K562 (cell line): ENCODE data around the gene CPLX3. TPM values are rescaled to one million over a fixed set of nuclear protein-coding genes. Genes with fewer than 3 reads are reported as not detected.
A peak's percentile ranks its signal among the peaks of the same experiment; 100 is the strongest.

Source experiments
- BRD9 ChIP-seq: fragments of 450-650 bp; IDR thresholded peaks from 2 replicates; pipeline ENCODE4 v1.6.1; 2018; ENCODE audit warnings: low read depth; ENCODE audit not compliant: partially characterized antibody
- CBFA2T3 ChIP-seq: fragments of 450-650 bp; IDR thresholded peaks from 2 replicates; pipeline ENCODE4 v1.6.1; 2017
- CHD2 ChIP-seq: IDR thresholded peaks from 2 replicates; pipeline ENCODE4 v1.6.1; 2011; ENCODE audit warnings: low read depth, low read length
- ESRRB ChIP-seq: fragments of 250-450 bp; sonication (Bioruptor Pico); IDR thresholded peaks from 2 replicates; pipeline ENCODE4 v1.5.0; 2020; ENCODE audit warnings: mild to moderate bottlenecking, moderate library complexity, borderline replicate concordance
- FOS ChIP-seq: IDR thresholded peaks from 3 replicates; pipeline ENCODE4 v1.6.1; 2011; ENCODE audit not compliant: insufficient read length; ENCODE audit errors: extremely low read depth
- HOXB6 ChIP-seq: fragments of 250-450 bp; sonication (Bioruptor Pico); IDR thresholded peaks from 2 replicates; pipeline ENCODE4 v1.5.1; 2022; ENCODE audit warnings: mild to moderate bottlenecking, borderline replicate concordance
- IFI16 ChIP-seq: fragments of 250-450 bp; sonication (Bioruptor Pico); IDR thresholded peaks from 2 replicates; pipeline ENCODE4 v2.1.2; 2022; ENCODE audit warnings: mild to moderate bottlenecking, inconsistent platforms
- ILK ChIP-seq: fragments of 450-650 bp; IDR thresholded peaks from 2 replicates; pipeline ENCODE4 v1.6.1; 2016; ENCODE audit warnings: missing genetic modification characterization, low read depth, mild to moderate bottlenecking, missing compliant biosample characterization, moderate library complexity, borderline replicate concordance
- KDM1A ChIP-seq, 2 experiments: fragments of 450-650 bp; IDR thresholded peaks; 2 replicates each; pipeline ENCODE4 v1.6.1; 2016; ENCODE audit warnings: mild to moderate bottlenecking in 2 of 2
- MAFK ChIP-seq: IDR thresholded peaks from 2 replicates; pipeline ENCODE4 v1.6.1; 2011; ENCODE audit warnings: low read length, improper control_type of control experiment
- MAZ ChIP-seq, 2 experiments: fragments of 450-650 bp in 1 of 2; sonication (generic) in 1 of 2; formaldehyde crosslinking; IDR thresholded peaks in 1 of 2; conservative IDR thresholded peaks in 1 of 2; 2 replicates each; pipeline versions ENCODE4 v1.4.0 to v1.5.0; 2020; ENCODE audit warnings: mild to moderate bottlenecking in 1 of 2, missing genetic modification reagents in 1 of 2
- MED1 ChIP-seq: sonication (generic); formaldehyde crosslinking; IDR thresholded peaks from 2 replicates; pipeline ENCODE4 v1.8.1; 2023; ENCODE audit warnings: missing genetic modification reagents, borderline replicate concordance
- RBM22 ChIP-seq: fragments of 200-400 bp; formaldehyde crosslinking; IDR thresholded peaks from 2 replicates; pipeline ENCODE4 v1.6.1; 2018; ENCODE audit warnings: low read length, low read depth; ENCODE audit not compliant: poor library complexity, severe bottlenecking
- TAF7 ChIP-seq: fragments of 450-650 bp; IDR thresholded peaks from 2 replicates; pipeline ENCODE4 v1.6.1; 2016; ENCODE audit warnings: missing genetic modification characterization, missing compliant biosample characterization
- ZBTB17 ChIP-seq: fragments of 450-650 bp; formaldehyde crosslinking; IDR thresholded peaks from 2 replicates; pipeline ENCODE4 v1.4.0; 2020; ENCODE audit warnings: mild to moderate bottlenecking
- ZNF140 ChIP-seq: fragments of 250-450 bp; sonication (Bioruptor Pico); IDR thresholded peaks from 2 replicates; pipeline ENCODE4 v1.8.0; 2021; ENCODE audit warnings: moderate library complexity, mild to moderate bottlenecking, inconsistent platforms
- ZNF282 ChIP-seq: sonication (generic); formaldehyde crosslinking; IDR thresholded peaks from 2 replicates; pipeline ENCODE4 v1.8.1; 2023; ENCODE audit warnings: missing genetic modification reagents
- ZNF445 ChIP-seq: fragments of 250-450 bp; sonication (Bioruptor Pico); IDR thresholded peaks from 2 replicates; pipeline ENCODE4 v1.4.0; 2020; ENCODE audit warnings: low read depth, mild to moderate bottlenecking, moderate library complexity
- polyA plus RNA-seq, 8 experiments: library from polyadenylated mRNA; depleted of rRNA in 4 of 8; stranded (reverse) in 5 of 8; unstranded in 3 of 8; fragments of >200 nt; fragmentation: Nextera tagmentation in 2 of 8; fragmentation: Illumina TruSeq in 1 of 8; extraction: Ambion mirVana in 2 of 8; extraction: Trizol in 1 of 8; gene quantifications; 2 replicates each; pipeline versions ENCODE4 v1.2.1 to v1.2.3, GENCODE V29; 2011 to 2014; ENCODE audit warnings: inconsistent platforms in 1 of 8, missing spikeins in 1 of 8
- total RNA-seq, 7 experiments: library from RNA; depleted of rRNA in 6 of 7; stranded (reverse); fragments of >200 nt in 6 of 7; fragmentation: Illumina TruSeq in 2 of 7; extraction: Trizol in 2 of 7; gene quantifications; 2 replicates each; pipeline versions ENCODE4 v1.2.1 to v1.2.3, GENCODE V29; 2011 to 2021; ENCODE audit warnings: low replicate concordance in 1 of 7
- TF ChIP-seq, protein P1 (sequence below): sonication (generic); formaldehyde crosslinking; IDR thresholded peaks from 2 replicates; pipeline ENCODE4 v1.8.1; 2023; ENCODE audit warnings: mild to moderate bottlenecking, missing genetic modification reagents
- TF ChIP-seq, protein P2 (sequence below): fragments of 450-650 bp; IDR thresholded peaks from 2 replicates; pipeline ENCODE4 v1.6.1; 2017; ENCODE audit warnings: antibody characterized with exemption
- TF ChIP-seq, protein P3 (sequence below): IDR thresholded peaks from 2 replicates; pipeline ENCODE4 v1.6.1; 2014; ENCODE audit warnings: antibody characterized with exemption
- TF ChIP-seq, protein P4 (sequence below): IDR thresholded peaks from 3 replicates; pipeline ENCODE4 v1.6.1; 2011; ENCODE audit warnings: borderline replicate concordance, mild to moderate bottlenecking; ENCODE audit not compliant: insufficient read length, insufficient read depth

Gene CPLX3
- total and polyA plus RNA-seq, 9 of the 15 experiments (the other 6 are each of a cell fraction or from before 2014, with no cell fraction given), result not detected

DNA sequence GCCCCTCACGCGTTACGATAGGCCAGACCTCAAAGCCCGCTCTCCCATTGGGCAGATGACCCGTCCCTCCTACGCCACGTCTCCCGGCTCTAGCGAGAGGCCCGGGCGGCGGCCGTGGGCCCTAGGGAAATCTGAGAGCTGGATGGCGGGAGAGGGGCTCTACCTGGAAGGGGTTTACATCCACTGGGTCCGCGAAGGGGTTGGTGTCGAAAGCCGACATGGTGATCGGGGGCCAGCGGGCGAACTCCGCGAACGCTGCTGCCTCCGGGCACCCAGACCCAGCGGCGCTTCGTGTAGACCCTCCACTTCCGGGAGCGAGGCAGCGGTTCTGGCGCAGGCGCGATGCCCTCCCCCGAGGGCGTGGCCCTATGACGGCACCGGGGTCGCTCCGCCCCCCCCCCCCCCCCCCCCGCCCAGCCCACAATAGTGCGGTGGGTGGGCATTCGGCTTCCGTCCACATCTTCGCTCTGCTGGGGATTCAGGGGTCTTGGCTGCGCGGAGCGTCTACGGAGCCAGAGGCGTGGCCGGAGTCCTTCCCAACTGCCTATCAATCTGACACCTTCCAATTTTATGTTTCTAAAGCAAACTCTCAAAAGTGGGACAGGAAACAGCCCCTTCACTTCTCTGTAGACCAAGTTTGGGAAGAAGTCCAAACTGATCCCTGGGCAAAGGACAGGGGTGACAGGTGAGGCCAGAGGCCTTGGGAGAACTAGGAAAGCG lies 46.8 kb downstream of the CPLX3 start, which contains the start of gene SCAMP2 (continued):
- TF ChIP-seq, protein P1, sequence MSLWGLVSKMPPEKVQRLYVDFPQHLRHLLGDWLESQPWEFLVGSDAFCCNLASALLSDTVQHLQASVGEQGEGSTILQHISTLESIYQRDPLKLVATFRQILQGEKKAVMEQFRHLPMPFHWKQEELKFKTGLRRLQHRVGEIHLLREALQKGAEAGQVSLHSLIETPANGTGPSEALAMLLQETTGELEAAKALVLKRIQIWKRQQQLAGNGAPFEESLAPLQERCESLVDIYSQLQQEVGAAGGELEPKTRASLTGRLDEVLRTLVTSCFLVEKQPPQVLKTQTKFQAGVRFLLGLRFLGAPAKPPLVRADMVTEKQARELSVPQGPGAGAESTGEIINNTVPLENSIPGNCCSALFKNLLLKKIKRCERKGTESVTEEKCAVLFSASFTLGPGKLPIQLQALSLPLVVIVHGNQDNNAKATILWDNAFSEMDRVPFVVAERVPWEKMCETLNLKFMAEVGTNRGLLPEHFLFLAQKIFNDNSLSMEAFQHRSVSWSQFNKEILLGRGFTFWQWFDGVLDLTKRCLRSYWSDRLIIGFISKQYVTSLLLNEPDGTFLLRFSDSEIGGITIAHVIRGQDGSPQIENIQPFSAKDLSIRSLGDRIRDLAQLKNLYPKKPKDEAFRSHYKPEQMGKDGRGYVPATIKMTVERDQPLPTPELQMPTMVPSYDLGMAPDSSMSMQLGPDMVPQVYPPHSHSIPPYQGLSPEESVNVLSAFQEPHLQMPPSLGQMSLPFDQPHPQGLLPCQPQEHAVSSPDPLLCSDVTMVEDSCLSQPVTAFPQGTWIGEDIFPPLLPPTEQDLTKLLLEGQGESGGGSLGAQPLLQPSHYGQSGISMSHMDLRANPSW (CRISPR knock-in tag), result peak; percentile 62; the same call in 1 of the 2 replicates
- TF ChIP-seq ZNF282 (no peak), ZNF140 (CRISPR knock-in tag) (no peak), RBM22 (no peak), CBFA2T3 (no peak), MED1 (CRISPR knock-in tag) (no peak), HOXB6 (CRISPR knock-in tag) (no peak), ILK (tag) (no peak), MAFK (no peak), FOS (peak; percentile 85), ESRRB (no peak), TAF7 (tag) (no peak; the same call in 1 of the 2 replicates), MAZ (CRISPR knock-in tag; conservative IDR thresholded peaks at IDR 0.05 in 1 of 2, IDR thresholded peaks at IDR 0.05 in 1 of 2) (peak; percentile 65 to 80), KDM1A (IDR thresholded peaks at IDR 0.05) (no peak), CHD2 (0 out of 2 replicates have a peak, but pooled peaks have one; percentile 61), ZBTB17 (no peak), ZNF445 (CRISPR knock-in tag) (no peak), IFI16 (CRISPR knock-in tag) (no peak), BRD9 (no peak)
- TF ChIP-seq, protein P2, sequence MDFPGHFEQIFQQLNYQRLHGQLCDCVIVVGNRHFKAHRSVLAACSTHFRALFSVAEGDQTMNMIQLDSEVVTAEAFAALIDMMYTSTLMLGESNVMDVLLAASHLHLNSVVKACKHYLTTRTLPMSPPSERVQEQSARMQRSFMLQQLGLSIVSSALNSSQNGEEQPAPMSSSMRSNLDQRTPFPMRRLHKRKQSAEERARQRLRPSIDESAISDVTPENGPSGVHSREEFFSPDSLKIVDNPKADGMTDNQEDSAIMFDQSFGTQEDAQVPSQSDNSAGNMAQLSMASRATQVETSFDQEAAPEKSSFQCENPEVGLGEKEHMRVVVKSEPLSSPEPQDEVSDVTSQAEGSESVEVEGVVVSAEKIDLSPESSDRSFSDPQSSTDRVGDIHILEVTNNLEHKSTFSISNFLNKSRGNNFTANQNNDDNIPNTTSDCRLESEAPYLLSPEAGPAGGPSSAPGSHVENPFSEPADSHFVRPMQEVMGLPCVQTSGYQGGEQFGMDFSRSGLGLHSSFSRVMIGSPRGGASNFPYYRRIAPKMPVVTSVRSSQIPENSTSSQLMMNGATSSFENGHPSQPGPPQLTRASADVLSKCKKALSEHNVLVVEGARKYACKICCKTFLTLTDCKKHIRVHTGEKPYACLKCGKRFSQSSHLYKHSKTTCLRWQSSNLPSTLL, result no peak
- TF ChIP-seq, protein P3, sequence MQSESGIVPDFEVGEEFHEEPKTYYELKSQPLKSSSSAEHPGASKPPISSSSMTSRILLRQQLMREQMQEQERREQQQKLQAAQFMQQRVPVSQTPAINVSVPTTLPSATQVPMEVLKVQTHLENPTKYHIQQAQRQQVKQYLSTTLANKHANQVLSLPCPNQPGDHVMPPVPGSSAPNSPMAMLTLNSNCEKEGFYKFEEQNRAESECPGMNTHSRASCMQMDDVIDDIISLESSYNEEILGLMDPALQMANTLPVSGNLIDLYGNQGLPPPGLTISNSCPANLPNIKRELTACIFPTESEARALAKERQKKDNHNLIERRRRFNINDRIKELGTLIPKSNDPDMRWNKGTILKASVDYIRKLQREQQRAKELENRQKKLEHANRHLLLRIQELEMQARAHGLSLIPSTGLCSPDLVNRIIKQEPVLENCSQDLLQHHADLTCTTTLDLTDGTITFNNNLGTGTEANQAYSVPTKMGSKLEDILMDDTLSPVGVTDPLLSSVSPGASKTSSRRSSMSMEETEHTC, result no peak
- TF ChIP-seq, protein P4, sequence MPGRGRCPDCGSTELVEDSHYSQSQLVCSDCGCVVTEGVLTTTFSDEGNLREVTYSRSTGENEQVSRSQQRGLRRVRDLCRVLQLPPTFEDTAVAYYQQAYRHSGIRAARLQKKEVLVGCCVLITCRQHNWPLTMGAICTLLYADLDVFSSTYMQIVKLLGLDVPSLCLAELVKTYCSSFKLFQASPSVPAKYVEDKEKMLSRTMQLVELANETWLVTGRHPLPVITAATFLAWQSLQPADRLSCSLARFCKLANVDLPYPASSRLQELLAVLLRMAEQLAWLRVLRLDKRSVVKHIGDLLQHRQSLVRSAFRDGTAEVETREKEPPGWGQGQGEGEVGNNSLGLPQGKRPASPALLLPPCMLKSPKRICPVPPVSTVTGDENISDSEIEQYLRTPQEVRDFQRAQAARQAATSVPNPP, result no peak
